22Rv1 (cell line): ENCODE data around the gene B3GNT4.

Source experiments
- CTCF ChIP-seq: fragments of 450-650 bp; IDR thresholded peaks from 2 replicates; pipeline ENCODE4 v1.5.1; 2017; ENCODE audit warnings: mild to moderate bottlenecking
- ZFX ChIP-seq: fragments of 450-650 bp; IDR thresholded peaks from 2 replicates; pipeline ENCODE4 v1.6.1; 2017; ENCODE audit warnings: antibody characterized with exemption, borderline replicate concordance

- TF ChIP-seq CTCF (no peak), ZFX (no peak)
These were observed 18.4 kb upstream of the B3GNT4 start for GRCh38 chr12:122185079-122185478.
